Measurements from ENCODE around the gene OR2AG1. TPM values are rescaled to one million over a fixed set of nuclear protein-coding genes. Genes with fewer than 3 reads are reported as not detected.

OR2AG1 gene
- not detected for polyA plus RNA-seq (ENCODE audit: low read depth in 6 of 6)

GRCh38 chr11:6782720-6783119 is at the start of gene OR2AG1:
TSS of gene OR2AG1 (plus strand) at chr11:6783020. CDS start at chr11:6785038, 2,018 bp downstream.
- Mint-ChIP-seq H3K4me3 (no peak within 1 kb of the TSS), H3K36me3 (no peaks in the 10 kb centered on the region), H3K9me3 (no peaks in the 10 kb centered on the region), H3K4me1 (no peaks in the 10 kb centered on the region), H3K27me3 (peaks cover 18 to 65% (median 33%) of the 10 kb centered on the region in 3 donors), H3K27ac (no peak within 1 kb of the TSS)
- ATAC-seq (ENCODE audit: low read depth in 2 of 2): no peak
- DNase-seq: no peak

- ATAC-seq (ENCODE audit: low read depth in 2 of 2) (no peak), DNase-seq (no peak)
- H3K4me1 Mint-ChIP-seq: peaks cover 35 to 76% (median 53%) of the 10 kb centered on the region in 3 donors
- H3K9me3 Mint-ChIP-seq: no peaks in the 10 kb centered on the region
- peaks cover 0 to 6% of the 10 kb centered on the region in 2 donors for H3K36me3 Mint-ChIP-seq
- no peak overlapping the region for H3K4me3 Mint-ChIP-seq
- H3K27me3 Mint-ChIP-seq: no peaks in the 10 kb centered on the region
- peak overlapping the region in 4 of 6 donors; percentile 14 to 80 (median 40) for H3K27ac Mint-ChIP-seq
Measured at GRCh38 chr11:6733326-6734275, 49.2 kb upstream of the OR2AG1 start.

GRCh38 chr11:6734616-6735015 is 48.2 kb upstream of the OR2AG1 start:
- H3K9me3 Mint-ChIP-seq: no peaks in the 10 kb centered on the region
- peak overlapping the region in 4 of 6 donors; percentile 21 to 70 (median 46) for H3K27ac Mint-ChIP-seq
- peaks cover 0 to 7% of the 10 kb centered on the region in 2 donors for H3K36me3 Mint-ChIP-seq
- H3K27me3 Mint-ChIP-seq: no peaks in the 10 kb centered on the region
- ATAC-seq (ENCODE audit: low read depth in 2 of 2): no peak
- peak overlapping the region in 3 of 8 donors; percentile 0 to 6 (median 4) for H3K4me3 Mint-ChIP-seq
- H3K4me1 Mint-ChIP-seq: peaks cover 34 to 74% (median 50%) of the 10 kb centered on the region in 3 donors
- DNase-seq: no peak

- peaks cover 0 to 10% of the 10 kb centered on the region in 2 donors for H3K36me3 Mint-ChIP-seq
- DNase-seq (no peak), ATAC-seq (ENCODE audit: low read depth in 2 of 2) (peak; percentile 55 to 56)
- peak overlapping the region in 2 of 8 donors; percentile 4 to 12 for H3K4me3 Mint-ChIP-seq
- H3K27me3 Mint-ChIP-seq: no peaks in the 10 kb centered on the region
- H3K4me1 Mint-ChIP-seq: peaks cover 37 to 77% (median 55%) of the 10 kb centered on the region in 3 donors
- H3K27ac Mint-ChIP-seq: peak overlapping the region; percentile 5 to 93 (median 76)
- no peaks in the 10 kb centered on the region for H3K9me3 Mint-ChIP-seq
Measured at GRCh38 chr11:6735306-6735705, 47.5 kb upstream of the OR2AG1 start.

GRCh38 chr11:6736495-6737121 is 46.2 kb upstream of the OR2AG1 start:
- H3K27ac Mint-ChIP-seq: peak overlapping the region; percentile 17 to 88 (median 73)
- peaks cover 43 to 74% (median 55%) of the 10 kb centered on the region in 3 donors for H3K4me1 Mint-ChIP-seq
- no peak overlapping the region for H3K4me3 Mint-ChIP-seq

GRCh38 chr11:6737872-6738466 is 44.9 kb upstream of the OR2AG1 start:
- Mint-ChIP-seq H3K27me3 (no peaks in the 10 kb centered on the region), H3K9me3 (no peaks in the 10 kb centered on the region), H3K4me1 (peaks cover 55 to 73% (median 55%) of the 10 kb centered on the region in 3 donors), H3K27ac (peak overlapping the region in 4 of 6 donors; percentile 49 to 90 (median 78)), H3K36me3 (peaks cover 0 to 14% of the 10 kb centered on the region in 2 donors), H3K4me3 (peak overlapping the region in 1 of 8 donors; percentile 16)
- DNase-seq (peak; percentile 58), ATAC-seq (ENCODE audit: low read depth in 2 of 2) (peak; percentile 90 to 94)

More at GRCh38 chr11:6736495-6737121, 46.2 kb upstream of the OR2AG1 start:
- Mint-ChIP-seq H3K9me3 (no peaks in the 10 kb centered on the region), H3K36me3 (peaks cover 0 to 14% of the 10 kb centered on the region in 2 donors), H3K27me3 (no peaks in the 10 kb centered on the region)
- no peak for DNase-seq
- no peak for ATAC-seq (ENCODE audit: low read depth in 2 of 2)

- Mint-ChIP-seq H3K27ac (peak overlapping the region in 4 of 6 donors; percentile 15 to 90 (median 60)), H3K36me3 (peaks cover 0 to 14% of the 10 kb centered on the region in 2 donors), H3K4me1 (peaks cover 55 to 72% (median 61%) of the 10 kb centered on the region in 3 donors), H3K9me3 (no peaks in the 10 kb centered on the region), H3K27me3 (no peaks in the 10 kb centered on the region), H3K4me3 (peak overlapping the region in 2 of 8 donors; percentile 7 to 24)
- ATAC-seq (ENCODE audit: low read depth in 2 of 2) (no peak), DNase-seq (no peak)
Measured at GRCh38 chr11:6738590-6738989, 44.2 kb upstream of the OR2AG1 start.

- Mint-ChIP-seq H3K27ac (peak overlapping the region in 4 of 6 donors; percentile 1 to 92 (median 8)), H3K36me3 (peaks cover 0 to 14% of the 10 kb centered on the region in 2 donors), H3K4me3 (peak overlapping the region in 3 of 8 donors; percentile 11 to 68 (median 64)), H3K4me1 (peaks cover 29 to 40% (median 36%) of the 10 kb centered on the region in 3 donors), H3K9me3 (no peaks in the 10 kb centered on the region), H3K27me3 (no peaks in the 10 kb centered on the region)
- no peak for ATAC-seq (ENCODE audit: low read depth in 2 of 2)
- no peak for DNase-seq
Measured at GRCh38 chr11:6742260-6742659, 40.6 kb upstream of the OR2AG1 start.

- H3K4me1 Mint-ChIP-seq: peaks cover 7 to 30% (median 12%) of the 10 kb centered on the region in 3 donors
Measured at GRCh38 chr11:6745018-6745417, 37.8 kb upstream of the OR2AG1 start.

GRCh38 chr11:6745465-6746015 is 37.3 kb upstream of the OR2AG1 start:
- DNase-seq (no peak), ATAC-seq (ENCODE audit: low read depth in 2 of 2) (peak; percentile 16 to 37)
- Mint-ChIP-seq H3K27ac (no peak overlapping the region), H3K4me3 (no peak overlapping the region), H3K36me3 (peaks cover 0 to 4% of the 10 kb centered on the region in 2 donors), H3K27me3 (no peaks in the 10 kb centered on the region), H3K9me3 (no peaks in the 10 kb centered on the region), H3K4me1 (peaks cover 6 to 30% (median 7%) of the 10 kb centered on the region in 3 donors)

More at GRCh38 chr11:6745018-6745417, 37.8 kb upstream of the OR2AG1 start:
- no peaks in the 10 kb centered on the region for H3K27me3 Mint-ChIP-seq
- no peaks in the 10 kb centered on the region for H3K9me3 Mint-ChIP-seq
- ATAC-seq (ENCODE audit: low read depth in 2 of 2): no peak
- no peak for DNase-seq
- H3K4me3 Mint-ChIP-seq: no peak overlapping the region
- peaks cover 0 to 4% of the 10 kb centered on the region in 2 donors for H3K36me3 Mint-ChIP-seq
- H3K27ac Mint-ChIP-seq: no peak overlapping the region

- Mint-ChIP-seq H3K4me3 (no peak overlapping the region), H3K27ac (no peak overlapping the region), H3K4me1 (peaks cover under 1 to 29% (median 5%) of the 10 kb centered on the region in 3 donors), H3K36me3 (no peaks in the 10 kb centered on the region), H3K27me3 (no peaks in the 10 kb centered on the region), H3K9me3 (no peaks in the 10 kb centered on the region)
- peak; percentile 84 to 86 for ATAC-seq (ENCODE audit: low read depth in 2 of 2)
- DNase-seq: peak; percentile 60
Measured at GRCh38 chr11:6746086-6746618, 36.7 kb upstream of the OR2AG1 start.

GRCh38 chr11:6746626-6747025 is 36.2 kb upstream of the OR2AG1 start:
- no peak for DNase-seq

More at GRCh38 chr11:6746626-6747025, 36.2 kb upstream of the OR2AG1 start:
- Mint-ChIP-seq H3K36me3 (no peaks in the 10 kb centered on the region), H3K4me1 (peaks cover 0 to 26% (median 5%) of the 10 kb centered on the region in 3 donors), H3K27ac (no peak overlapping the region), H3K9me3 (no peaks in the 10 kb centered on the region), H3K4me3 (no peak overlapping the region), H3K27me3 (no peaks in the 10 kb centered on the region)
- ATAC-seq (ENCODE audit: low read depth in 2 of 2): peak in 1 of 2 donors; percentile 20

Data from naive B cell (primary cell).